ENCODE results near the gene INPP4B.

DNA sequence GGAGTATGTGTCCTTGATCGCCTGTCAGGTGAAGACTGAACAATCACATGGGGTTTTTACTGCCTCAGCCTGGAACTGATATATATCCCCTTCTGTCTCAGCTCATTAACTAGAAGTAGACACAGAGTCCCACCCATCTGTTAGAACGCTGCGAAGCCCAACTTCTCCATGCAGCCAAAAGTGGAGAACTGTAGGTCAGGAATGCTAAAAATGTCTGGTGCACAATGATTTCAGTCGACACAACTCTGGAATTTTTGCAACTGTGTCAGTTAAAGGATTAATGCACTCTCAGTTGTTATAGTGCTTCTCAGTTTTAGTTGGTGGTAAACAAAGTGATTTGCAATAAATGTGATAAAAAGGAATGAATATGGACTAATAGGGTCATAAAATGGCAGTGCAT is 287.2 kb downstream of the INPP4B start:
- TF ChIP-seq CTCF (IDR thresholded peaks at IDR 0.05) (no peak), ZFX (IDR thresholded peaks at IDR 0.05; ENCODE audit: borderline replicate concordance) (no peak)

Data from 22Rv1 (cell line).